NCI-H510A (cell line): ENCODE measurements around the gene DUSP3.

Experiments used
- DNase-seq: peaks from one replicate; lab custom pipeline; 2025; lab: John Stamatoyannopoulos, UW

DUSP3 gene

GRCh38 chr17:43768943-43769342 lies 9.8 kb downstream of the DUSP3 start:
- DNase-seq: no peak

- no peak for DNase-seq
These were observed 10.4 kb downstream of the DUSP3 start for GRCh38 chr17:43768382-43768781.

GRCh38 chr17:43767713-43768059 lies 11.1 kb downstream of the DUSP3 start:
- no peak for DNase-seq

- no peak for DNase-seq
These were observed 11.6 kb downstream of the DUSP3 start for GRCh38 chr17:43767053-43767712.

- DNase-seq: peak; percentile 6
These were observed 12.2 kb downstream of the DUSP3 start for GRCh38 chr17:43766413-43767052.

GRCh38 chr17:43760254-43760852 lies 18.4 kb downstream of the DUSP3 start:
- DNase-seq: peak; percentile 41

- DNase-seq: no peak
These were observed 18.9 kb downstream of the DUSP3 start for GRCh38 chr17:43759836-43760235.

GRCh38 chr17:43758497-43759174 lies 20.1 kb downstream of the DUSP3 start, which contains the start of gene SOST:
Gene SOST (minus strand): TSS chr17:43758791. CDS start chr17:43758741, 50 bp downstream.
- DNase-seq: no peak

GRCh38 chr17:43758086-43758485 lies 20.7 kb downstream of the DUSP3 start:
- DNase-seq: no peak

GRCh38 chr17:43757171-43757660 lies 21.6 kb downstream of the DUSP3 start:
- DNase-seq: no peak

- DNase-seq: no peak
These were observed 22.6 kb downstream of the DUSP3 start for GRCh38 chr17:43756201-43756600.

GRCh38 chr17:43755389-43755875 lies 23.3 kb downstream of the DUSP3 start:
- no peak for DNase-seq

GRCh38 chr17:43754947-43755346 lies 23.8 kb downstream of the DUSP3 start:
- no peak for DNase-seq

- DNase-seq: no peak
These were observed 25.2 kb downstream of the DUSP3 start for GRCh38 chr17:43753493-43754129.

- no peak for DNase-seq
These were observed 28.6 kb downstream of the DUSP3 start for GRCh38 chr17:43750153-43750552.

GRCh38 chr17:43745541-43745940 lies 33.2 kb downstream of the DUSP3 start:
- DNase-seq: no peak

GRCh38 chr17:43741636-43742035 lies 37.1 kb downstream of the DUSP3 start:
- no peak for DNase-seq

- DNase-seq: no peak
These were observed 38.2 kb downstream of the DUSP3 start for GRCh38 chr17:43740541-43740940.

GRCh38 chr17:43737722-43738121 lies 41.1 kb downstream of the DUSP3 start:
- no peak for DNase-seq

- no peak for DNase-seq
These were observed 42.4 kb downstream of the DUSP3 start for GRCh38 chr17:43736389-43736788.

GRCh38 chr17:43734376-43734775 lies 44.4 kb downstream of the DUSP3 start:
- no peak for DNase-seq

GRCh38 chr17:43733956-43734355 lies 44.8 kb downstream of the DUSP3 start:
- DNase-seq: no peak
